HCT116 (cell line): ENCODE results near the gene ARGLU1. TPM values are rescaled to one million over a fixed set of nuclear protein-coding genes. Genes with fewer than 3 reads are reported as not detected.

Experiments used
- ATAC-seq: fragments of 200-7000 bp; cut with Tn5 transposase; 2 replicates; pipeline ENCODE4 v1.9.1; 2020; ENCODE audit warnings: mild to moderate bottlenecking, moderate library complexity
- BruUV-seq: library from RNA; stranded (reverse); fragments of 400-500 nt; replicated peaks from 2 replicates; lab custom pipeline; 2021; lab: Mats Ljungman, UMichigan
- CTCF ChIA-PET: fragments of 300-600 bp; sonication (Branson Sonifier 250); formaldehyde crosslinking; loops from one replicate; lab custom pipeline; 2021; ENCODE audit warnings: antibody characterized with exemption; lab: Charles Lee
- POLR2A ChIA-PET: fragments of 300-600, 350-600 bp; sonication (Branson Sonifier 250); formaldehyde crosslinking; loops from one replicate; lab custom pipeline; 2021; ENCODE audit warnings: antibody characterized with exemption; lab: Charles Lee
- RAD21 ChIA-PET, 2 experiments: fragments of 300-600 bp; sonication (Branson Sonifier 250); formaldehyde crosslinking; loops; one replicate each; lab custom pipeline; 2023; ENCODE audit warnings: low total read pairs in 2 of 2; ENCODE audit not compliant: uncharacterized antibody in 2 of 2, unreplicated experiment in 2 of 2, low non-redundant PET in 1 of 2; lab: Charles Lee
- DNase-seq: peaks from one replicate; pipeline ENCODE4 v3.0.0-alpha.2; 2010; ENCODE audit warnings: low read depth, low spot score
- H2AFZ ChIP-seq: fragments of 200-600 bp; shearing (Covaris generic), sonication (generic); 2 replicates; pipeline ENCODE4 v1.6.1; 2017; ENCODE audit warnings: low read depth, mixed run types, mixed read lengths, antibody characterized with exemption, low read length; ENCODE audit not compliant: poor library complexity, severe bottlenecking
- H3K27ac ChIP-seq: 2 replicates; pipeline ENCODE4 v1.5.1; 2012; ENCODE audit warnings: low read depth, low read length
- H3K27me3 ChIP-seq: fragments of 200-600 bp; sonication (generic); 2 replicates; pipeline ENCODE4 v1.6.1; 2016; ENCODE audit warnings: mixed run types, low read length, mixed read lengths; ENCODE audit not compliant: insufficient read depth
- H3K36me3 ChIP-seq, 2 experiments: fragments of 200-500 bp in 1 of 2; fragments of 200-600 bp in 1 of 2; sonication (Bioruptor generic) in 1 of 2; sonication (generic) in 1 of 2; 2 replicates each; pipeline versions ENCODE4 v1.5.1 to v1.6.1; 2014 to 2016; ENCODE audit warnings: low read length in 2 of 2, inconsistent platforms in 1 of 2, mixed read lengths in 1 of 2, mixed run types in 1 of 2; ENCODE audit not compliant: insufficient read depth in 2 of 2, control insufficient read depth in 1 of 2
- H3K4me1 ChIP-seq, 2 experiments: fragments of 200-600 bp in 1 of 2; sonication (generic) in 1 of 2; 2 replicates each; pipeline versions ENCODE4 v1.5.1 to v1.6.1; 2012 to 2017; ENCODE audit warnings: low read length in 2 of 2, inconsistent platforms in 1 of 2, mild to moderate bottlenecking in 1 of 2, mixed read lengths in 1 of 2, mixed run types in 1 of 2, moderate library complexity in 1 of 2; ENCODE audit not compliant: insufficient read depth in 2 of 2, control insufficient read depth in 1 of 2
- H3K4me2 ChIP-seq: fragments of 200-600 bp; sonication (generic); 2 replicates; pipeline ENCODE4 v1.6.1; 2017; ENCODE audit warnings: mixed run types, low read length, mixed read lengths
- H3K4me3 ChIP-seq, 2 experiments: fragments of 200-600 bp in 1 of 2; sonication (generic) in 1 of 2; replicated peaks in 1 of 2; 2 replicates each; pipeline ENCODE4 v1.5.1; 2011 to 2016; ENCODE audit warnings: low read length in 2 of 2, control low read depth in 1 of 2, low read depth in 1 of 2, mild to moderate bottlenecking in 1 of 2, mixed read lengths in 1 of 2, mixed run types in 1 of 2
- H3K79me2 ChIP-seq: fragments of 200-600 bp; sonication (generic); 2 replicates; pipeline ENCODE4 v1.6.1; 2017; ENCODE audit warnings: mild to moderate bottlenecking, mixed run types, low read length, moderate library complexity, mixed read lengths; ENCODE audit not compliant: insufficient read depth
- H3K9ac ChIP-seq: fragments of 200-600 bp; sonication (generic); 2 replicates; pipeline ENCODE4 v1.6.1; 2016; ENCODE audit warnings: low read length, mixed read lengths
- H3K9me2 ChIP-seq: fragments of 200-600 bp; sonication (generic), shearing (Covaris generic); 2 replicates; pipeline ENCODE4 v1.6.1; 2017; ENCODE audit warnings: mixed run types, mild to moderate bottlenecking, moderate library complexity; ENCODE audit not compliant: insufficient read depth
- H3K9me3 ChIP-seq, 2 experiments: fragments of 200-500 bp in 1 of 2; fragments of 200-600 bp in 1 of 2; sonication (Bioruptor generic) in 1 of 2; sonication (generic) in 1 of 2; 2 replicates each; pipeline ENCODE4 v1.6.1; 2014 to 2017; ENCODE audit warnings: low read length in 2 of 2, mixed read lengths in 2 of 2, inconsistent platforms in 1 of 2, low read depth in 1 of 2, mild to moderate bottlenecking in 1 of 2, mixed run types in 1 of 2, moderate library complexity in 1 of 2; ENCODE audit not compliant: control insufficient read depth in 1 of 2, insufficient read depth in 1 of 2
- H4K20me1 ChIP-seq: fragments of 200-600 bp; sonication (generic), shearing (Covaris generic); 2 replicates; pipeline ENCODE4 v1.6.1; 2017; ENCODE audit warnings: mixed run types, mild to moderate bottlenecking, moderate library complexity; ENCODE audit not compliant: insufficient read depth
- CEBPB ChIP-seq: IDR thresholded peaks from 2 replicates; pipeline ENCODE4 v1.6.1; 2012; ENCODE audit warnings: low read depth
- EGR1 ChIP-seq: IDR thresholded peaks from 2 replicates; pipeline ENCODE4 v1.6.1; 2012; ENCODE audit warnings: low read depth
- ELF1 ChIP-seq: IDR thresholded peaks from 2 replicates; pipeline ENCODE4 v1.6.1; 2012; ENCODE audit warnings: low read depth, borderline replicate concordance
- JUND ChIP-seq: IDR thresholded peaks from 2 replicates; pipeline ENCODE4 v1.6.1; 2012
- POLR2A ChIP-seq: IDR thresholded peaks from 2 replicates; pipeline ENCODE4 v1.7.0; 2011; ENCODE audit warnings: borderline replicate concordance; ENCODE audit not compliant: insufficient read depth, insufficient read length; ENCODE audit errors: extremely low read depth
- POLR2AphosphoS5 ChIP-seq: IDR thresholded peaks from 2 replicates; pipeline ENCODE4 v1.6.1; 2011; ENCODE audit warnings: mild to moderate bottlenecking, low read depth, low read length, moderate library complexity
- RAD21 ChIP-seq: IDR thresholded peaks from 2 replicates; pipeline ENCODE4 v1.6.1; 2012; ENCODE audit warnings: low read depth, mild to moderate bottlenecking
- SP1 ChIP-seq: IDR thresholded peaks from 2 replicates; pipeline ENCODE4 v1.6.1; 2012; ENCODE audit warnings: low read depth
- SRF ChIP-seq: IDR thresholded peaks from 2 replicates; pipeline ENCODE4 v1.6.1; 2012; ENCODE audit warnings: low read depth
- TCF7L2 ChIP-seq: IDR thresholded peaks from 2 replicates; pipeline ENCODE4 v1.7.0; 2011; ENCODE audit warnings: borderline replicate concordance, inconsistent platforms; ENCODE audit not compliant: insufficient read depth, insufficient read length; ENCODE audit errors: extremely low read depth
- YY1 ChIP-seq: IDR thresholded peaks from 2 replicates; pipeline ENCODE4 v1.6.1; 2011; ENCODE audit warnings: low read length, low read depth, moderate library complexity, mild to moderate bottlenecking; ENCODE audit not compliant: insufficient replicate concordance; ENCODE audit errors: extremely low read depth
- intact Hi-C: fragments of 100-400 bp; cut with micrococcal nuclease; formaldehyde crosslinking; loops from 2 replicates; pipeline ENCODE4 v1.10.0; 2022
- total RNA-seq: library from RNA; stranded (reverse); gene quantifications from one replicate; pipeline ENCODE4 v1.2.1, GENCODE V29; 2021; ENCODE audit not compliant: unreplicated experiment

ARGLU1 gene
- total RNA-seq, 1 experiment from 2014 or later, result 57.8 TPM

DNA sequence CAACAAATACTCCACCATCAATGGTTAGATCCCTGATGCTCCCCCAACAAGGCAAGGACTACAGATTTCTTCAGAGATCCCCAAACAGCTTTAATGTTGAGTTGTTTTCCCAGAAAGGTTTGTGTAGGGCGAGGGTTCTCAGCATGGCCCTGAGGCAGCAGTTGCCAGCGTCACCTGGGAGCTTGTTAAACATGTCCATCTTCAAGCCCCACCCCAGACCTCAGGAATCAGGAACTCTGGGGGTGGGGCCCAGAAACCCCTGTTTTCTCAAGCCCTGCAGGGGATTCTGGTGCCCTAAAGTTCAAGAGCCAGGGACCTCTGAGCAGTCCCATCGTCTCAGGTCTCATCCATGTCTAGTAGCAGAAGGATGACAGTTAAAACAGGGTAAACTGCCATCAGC lies 42.1 kb downstream of the ARGLU1 start:
- no peak overlapping the region for H2AFZ ChIP-seq
- no peak for DNase-seq
- H3K4me2 ChIP-seq, result no peak overlapping the region
- ATAC-seq, result no peak
- H3K4me1 ChIP-seq, result peaks cover 17 to 28% of the 10 kb centered on the region in 2 experiments
- intact Hi-C loops, result no loop called here
- H3K36me3 ChIP-seq, result no peaks in the 10 kb centered on the region; a peak in 2 of 4 replicates
- TF ChIP-seq EGR1, result no peak
- no peak for TF ChIP-seq TCF7L2
- TF ChIP-seq RAD21, result no peak
- RAD21 ChIA-PET, result no interaction called here
- H3K9me3 ChIP-seq, result no peaks in the 10 kb centered on the region
- no TSS peak for BruUV-seq
- CTCF ChIA-PET, result no interaction called here
- no peaks in the 10 kb centered on the region for H3K27me3 ChIP-seq
- H3K9me2 ChIP-seq, result no peaks in the 10 kb centered on the region
- H3K4me3 ChIP-seq, result no peak overlapping the region
- H3K9ac ChIP-seq, result no peak overlapping the region
- POLR2A ChIA-PET, result interaction anchor here (1.8 kb wide), 1 partner anchor 10 kb away, joined by 5 read pairs; the partner anchor contains the start of gene EFNB2
- peaks cover 100% of the 10 kb centered on the region for H3K79me2 ChIP-seq
- no peak overlapping the region for H3K27ac ChIP-seq
- H4K20me1 ChIP-seq, result peaks cover 9% of the 10 kb centered on the region; the same call in 1 of the 2 replicates

DNA sequence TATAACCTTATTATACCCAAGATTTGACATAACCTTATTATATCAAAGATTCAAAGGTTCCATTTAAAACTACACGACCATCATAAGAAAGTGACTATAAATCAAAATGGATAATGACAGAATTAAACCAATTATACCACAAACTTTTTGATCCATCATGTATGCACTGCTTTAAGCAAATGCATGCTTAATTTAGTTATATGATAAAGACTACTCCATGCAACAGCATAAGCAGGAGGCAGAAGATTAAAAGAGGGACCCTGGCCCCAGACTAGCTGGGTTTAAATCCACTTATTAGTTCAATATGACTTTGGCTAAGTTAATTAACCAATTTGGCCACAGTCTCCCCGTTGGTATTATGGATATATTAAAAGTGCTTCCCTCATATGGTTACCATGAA lies 43.8 kb downstream of the ARGLU1 start:
- BruUV-seq, result no TSS peak
- ATAC-seq, result no peak
- no peak overlapping the region for H3K4me2 ChIP-seq

More for the DNA sequence above, 43.8 kb downstream of the ARGLU1 start:
- Histone ChIP-seq H3K27me3 (no peaks in the 10 kb centered on the region), H3K9me3 (no peaks in the 10 kb centered on the region), H2AFZ (no peak overlapping the region)
- ChIA-PET RAD21 (no interaction called here), POLR2A (interaction anchor here (1.5 kb wide), 1 partner anchor 9 kb away, joined by 3 read pairs; no protein-coding TSS in a partner anchor), CTCF (no interaction called here)
- DNase-seq, result no peak
- TF ChIP-seq POLR2AphosphoS5, result no peak
- no peak for TF ChIP-seq ELF1
- no peak for TF ChIP-seq JUND
- TF ChIP-seq SP1, result no peak
- no peak for TF ChIP-seq CEBPB
- no peak for TF ChIP-seq SRF
- no peak for TF ChIP-seq POLR2A
- TF ChIP-seq YY1, result no peak
- TF ChIP-seq, all 23 proteins: peak for 0
- no peaks in the 10 kb centered on the region; a peak in 2 of 4 replicates for H3K36me3 ChIP-seq
- H3K27ac ChIP-seq, result no peak overlapping the region
- peaks cover 100% of the 10 kb centered on the region for H3K79me2 ChIP-seq
- H4K20me1 ChIP-seq, result peaks cover 12% of the 10 kb centered on the region; the same call in 1 of the 2 replicates
- H3K9ac ChIP-seq, result no peak overlapping the region
- H3K4me1 ChIP-seq, result peaks cover 13 to 24% of the 10 kb centered on the region in 2 experiments
- intact Hi-C loops, result no loop called here
- no peak overlapping the region for H3K4me3 ChIP-seq
- H3K9me2 ChIP-seq, result no peaks in the 10 kb centered on the region
